A549 (cell line): ENCODE measurements around the gene OR2AT4. TPM values are rescaled to one million over a fixed set of nuclear protein-coding genes. Genes with fewer than 3 reads are reported as not detected.

ENCODE experiments used
- ATAC-seq, 2 experiments: fragments of 200-7000 bp in 1 of 2; fragments of >200 bp in 1 of 2; cut with Nextera tagmentation in 1 of 2; cut with Tn5 transposase in 1 of 2; 3 replicates each; pipeline versions ENCODE4 v1.8.0 to v1.9.1; 2018 to 2020; ENCODE audit warnings: mild to moderate bottlenecking in 1 of 2, moderate library complexity in 1 of 2
- CTCF ChIA-PET: fragments of 300-600 bp; sonication (Branson Sonifier 250); formaldehyde crosslinking; extraction: SDS; loops from one replicate; lab custom pipeline; 2021; ENCODE audit warnings: antibody characterized with exemption, inconsistent platforms; lab: Yijun Ruan, JAX
- POLR2A ChIA-PET: fragments of 350-600 bp; formaldehyde crosslinking; extraction: SDS; loops from one replicate; lab custom pipeline; 2021; ENCODE audit warnings: antibody characterized with exemption, inconsistent platforms; lab: Yijun Ruan, JAX
- DNase-seq, 2 experiments: peaks; one replicate each; pipeline versions ENCODE4 v3.0.0 to v3.0.0-alpha.2; 2011 to 2016; ENCODE audit warnings: low read depth in 1 of 2, low spot score in 1 of 2
- FAIRE-seq: peaks from 2 replicates; lab custom pipeline; 2011; peaks lifted over from hg19 to GRCh38; lab: Jason Lieb, UNC
- H3K27ac ChIP-seq, 2 experiments: fragments of >200 bp; sonication (Bioruptor Twin); formaldehyde crosslinking; 3 replicates each; pipeline ENCODE4 v1.5.1; 2016 to 2017
- H3K4me1 ChIP-seq: fragments of >200 bp; sonication (Bioruptor Twin); formaldehyde crosslinking; 3 replicates; pipeline ENCODE4 v1.6.1; 2016
- H3K4me2 ChIP-seq: fragments of >200 bp; sonication (Bioruptor Twin); formaldehyde crosslinking; 3 replicates; pipeline ENCODE4 v1.6.1; 2016
- H3K4me3 ChIP-seq: fragments of >200 bp; sonication (Bioruptor Twin); formaldehyde crosslinking; 3 replicates; pipeline ENCODE4 v1.5.1; 2016
- H3K9me3 ChIP-seq: fragments of >200 bp; sonication (Bioruptor Twin); formaldehyde crosslinking; 3 replicates; pipeline ENCODE4 v1.6.1; 2016
- BHLHE40 ChIP-seq: IDR thresholded peaks from 2 replicates; pipeline ENCODE4 v1.6.1; 2012; ENCODE audit warnings: low read depth, low read length, inconsistent platforms
- CBX2 ChIP-seq: fragments of 200-600 bp; sonication (generic); IDR thresholded peaks from 2 replicates; pipeline ENCODE4 v1.6.1; 2016; ENCODE audit warnings: low read depth, mild to moderate bottlenecking, borderline replicate concordance
- CHD2 ChIP-seq: fragments of 150-350 bp; IDR thresholded peaks from 2 replicates; pipeline ENCODE4 v1.6.1; 2014; ENCODE audit warnings: low read length; ENCODE audit not compliant: partially characterized antibody
- CHD4 ChIP-seq: fragments of 200-600 bp; sonication (generic); IDR thresholded peaks from 2 replicates; pipeline ENCODE4 v1.6.1; 2016; ENCODE audit warnings: antibody characterized with exemption, mild to moderate bottlenecking, borderline replicate concordance
- E2F6 ChIP-seq: IDR thresholded peaks from 2 replicates; pipeline ENCODE4 v1.6.1; 2012; ENCODE audit warnings: low read depth, borderline replicate concordance
- EHMT2 ChIP-seq: fragments of 200-600 bp; sonication (generic); IDR thresholded peaks from 2 replicates; pipeline ENCODE4 v1.6.1; 2016; ENCODE audit warnings: antibody characterized with exemption, low read depth, mild to moderate bottlenecking, moderate library complexity
- FOSL2 ChIP-seq, 2 experiments: fragments of 450-650 bp in 1 of 2; fragments of >200 bp in 1 of 2; sonication (Bioruptor Twin) in 1 of 2; formaldehyde crosslinking; IDR thresholded peaks; 2 replicates each; pipeline versions ENCODE4 v1.5.0 to v1.6.1; 2016 to 2020; ENCODE audit warnings: mild to moderate bottlenecking in 1 of 2, moderate library complexity in 1 of 2
- HDAC2 ChIP-seq: fragments of 200-600 bp; sonication (generic); IDR thresholded peaks from 2 replicates; pipeline ENCODE4 v1.6.1; 2016
- HOXA7 ChIP-seq: fragments of 250-450 bp; sonication (Bioruptor Pico); IDR thresholded peaks from 2 replicates; pipeline ENCODE4 v1.5.0; 2020; ENCODE audit warnings: mild to moderate bottlenecking, moderate library complexity
- JUN ChIP-seq, 2 experiments: fragments of >200 bp; sonication (Bioruptor Twin); formaldehyde crosslinking; IDR thresholded peaks; 2 replicates in 1 of 2; 3 replicates in 1 of 2; pipeline ENCODE4 v1.6.1; 2016 to 2017
- MAFK ChIP-seq: fragments of 450-650 bp; IDR thresholded peaks from 2 replicates; pipeline ENCODE4 v1.6.1; 2014; ENCODE audit not compliant: partially characterized antibody
- MAZ ChIP-seq: fragments of 150-350 bp; IDR thresholded peaks from 2 replicates; pipeline ENCODE4 v1.6.1; 2014; ENCODE audit warnings: antibody characterized with exemption, low read depth, low read length, borderline replicate concordance
- NFE2L2 ChIP-seq: fragments of 150-350 bp; conservative IDR thresholded peaks from 2 replicates; pipeline ENCODE4 v1.6.1; 2014; ENCODE audit warnings: low read length
- NR3C1 ChIP-seq: fragments of >200 bp; sonication (Bioruptor Twin); formaldehyde crosslinking; IDR thresholded peaks from 3 replicates; pipeline ENCODE4 v1.6.1; 2017
- POLR2A ChIP-seq: IDR thresholded peaks from 2 replicates; pipeline ENCODE4 v1.6.1; 2012; ENCODE audit warnings: mild to moderate bottlenecking, low read length
- POLR2AphosphoS2 ChIP-seq: conservative IDR thresholded peaks from 2 replicates; pipeline ENCODE4 v1.6.1; 2012; ENCODE audit warnings: low read length, improper control_type of control experiment, inconsistent platforms
- RAD21 ChIP-seq, 2 experiments: fragments of >200 bp in 1 of 2; sonication (Bioruptor Twin) in 1 of 2; formaldehyde crosslinking in 1 of 2; IDR thresholded peaks in 1 of 2; conservative IDR thresholded peaks in 1 of 2; 2 replicates in 1 of 2; 3 replicates in 1 of 2; pipeline ENCODE4 v1.6.1; 2012 to 2018; ENCODE audit warnings: inconsistent platforms in 1 of 2
- RARB ChIP-seq: fragments of 250-450 bp; sonication (Bioruptor Pico); IDR thresholded peaks from 2 replicates; pipeline ENCODE4 v1.8.0; 2021; ENCODE audit warnings: mild to moderate bottlenecking, moderate library complexity
- REST ChIP-seq: fragments of 200-600 bp; sonication (generic); IDR thresholded peaks from 2 replicates; pipeline ENCODE4 v1.6.1; 2016; ENCODE audit warnings: antibody characterized with exemption, mild to moderate bottlenecking, moderate library complexity
- SMC3 ChIP-seq: fragments of >200 bp; sonication (Bioruptor Twin); formaldehyde crosslinking; IDR thresholded peaks from 3 replicates; pipeline ENCODE4 v1.6.1; 2018; ENCODE audit warnings: inconsistent platforms
- SREBF2 ChIP-seq: fragments of 450-650 bp; IDR thresholded peaks from 2 replicates; pipeline ENCODE4 v1.6.1; 2014; ENCODE audit warnings: mild to moderate bottlenecking, moderate library complexity
- ZC3H11A ChIP-seq: fragments of 450-650 bp; IDR thresholded peaks from 2 replicates; pipeline ENCODE4 v1.6.1; 2014; ENCODE audit warnings: antibody characterized with exemption, mild to moderate bottlenecking
- ZNF302 ChIP-seq: fragments of 250-450 bp; sonication (Bioruptor Pico); IDR thresholded peaks from 2 replicates; pipeline ENCODE4 v1.9.0; 2021; ENCODE audit warnings: inconsistent platforms, mild to moderate bottlenecking, moderate library complexity
- WGBS: methylation state at CpG from one replicate; pipeline ENCODE4 v1.1.6; 2017; ENCODE audit errors: missing lambda C conversion rate; 5-methylcytosine and 5-hydroxymethylcytosine counted together
- polyA plus RNA-seq, 4 experiments: library from polyadenylated mRNA; depleted of rRNA in 3 of 4; stranded (reverse); fragments of >200 nt; fragmentation: RNase III in 1 of 4; extraction: RNeasy Plus Mini Kit Qiagen cat#74134 plus additional on column Dnase treatment in 1 of 4; gene quantifications; 2 replicates in 3 of 4; 3 replicates in 1 of 4; pipeline ENCODE4 v1.2.3, GENCODE V29; 2011 to 2017
- TF ChIP-seq, protein P1 (sequence below): fragments of 450-650 bp; IDR thresholded peaks from 2 replicates; pipeline ENCODE4 v1.6.1; 2014; ENCODE audit warnings: antibody characterized with exemption
- TF ChIP-seq, protein P2 (sequence below): IDR thresholded peaks from 2 replicates; pipeline ENCODE4 v1.6.1; 2012

The OR2AT4 gene
- polyA plus RNA-seq, 2 of the 4 experiments (the other 2 are of a cell fraction): 0.01 TPM; not detected in 1

DNA sequence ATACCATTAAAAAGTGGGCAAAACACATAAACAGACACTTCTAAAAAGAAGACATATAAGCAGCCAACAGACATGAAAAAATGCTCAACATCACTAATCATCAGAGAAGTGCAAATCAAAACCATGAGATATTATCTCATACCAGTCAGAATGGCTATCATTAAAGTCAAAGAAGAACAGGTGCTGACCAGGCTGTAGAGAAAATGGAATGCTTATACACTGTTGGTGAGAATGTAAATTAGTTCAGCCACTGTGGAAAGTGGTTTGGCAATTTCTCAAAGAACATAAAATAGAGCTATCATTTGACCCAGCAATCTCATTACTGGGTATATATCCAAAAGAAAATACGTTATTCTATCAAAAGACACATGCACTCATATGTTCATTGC, 13.5 kb downstream of the OR2AT4 start:
- Histone ChIP-seq H3K4me3 (no peak overlapping the region), H3K4me2 (no peak overlapping the region), H3K27ac (no peak overlapping the region), H3K4me1 (peaks cover 6% of the 10 kb centered on the region; the same call in 1 of the 3 replicates), H3K9me3 (no peaks in the 10 kb centered on the region)
- POLR2A ChIA-PET: no interaction called here
- ATAC-seq: no peak
- TF ChIP-seq RARB (CRISPR knock-in tag) (no peak), HOXA7 (CRISPR knock-in tag) (no peak), CHD4 (no peak), JUN (IDR thresholded peaks at IDR 0.05) (no peak), SMC3 (no peak), CBX2 (no peak), ZC3H11A (no peak), POLR2AphosphoS2 (no peak), POLR2A (no peak), FOSL2 (IDR thresholded peaks at IDR 0.05) (no peak), FOSL2 (CRISPR knock-in tag; IDR thresholded peaks at IDR 0.05) (no peak), E2F6 (no peak), REST (no peak), ZNF302 (CRISPR knock-in tag) (no peak), MAFK (no peak)
- TF ChIP-seq, protein P1, sequence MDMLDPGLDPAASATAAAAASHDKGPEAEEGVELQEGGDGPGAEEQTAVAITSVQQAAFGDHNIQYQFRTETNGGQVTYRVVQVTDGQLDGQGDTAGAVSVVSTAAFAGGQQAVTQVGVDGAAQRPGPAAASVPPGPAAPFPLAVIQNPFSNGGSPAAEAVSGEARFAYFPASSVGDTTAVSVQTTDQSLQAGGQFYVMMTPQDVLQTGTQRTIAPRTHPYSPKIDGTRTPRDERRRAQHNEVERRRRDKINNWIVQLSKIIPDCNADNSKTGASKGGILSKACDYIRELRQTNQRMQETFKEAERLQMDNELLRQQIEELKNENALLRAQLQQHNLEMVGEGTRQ: no peak
- 50% methylated on average over 1 of the region's 1 CpG for WGBS
- FAIRE-seq: no peak
- CTCF ChIA-PET: interaction anchor here (1.1 kb wide), 1 partner anchor 9 kb away, joined by 3 read pairs; no protein-coding TSS in a partner anchor
- DNase-seq: no peak

DNA sequence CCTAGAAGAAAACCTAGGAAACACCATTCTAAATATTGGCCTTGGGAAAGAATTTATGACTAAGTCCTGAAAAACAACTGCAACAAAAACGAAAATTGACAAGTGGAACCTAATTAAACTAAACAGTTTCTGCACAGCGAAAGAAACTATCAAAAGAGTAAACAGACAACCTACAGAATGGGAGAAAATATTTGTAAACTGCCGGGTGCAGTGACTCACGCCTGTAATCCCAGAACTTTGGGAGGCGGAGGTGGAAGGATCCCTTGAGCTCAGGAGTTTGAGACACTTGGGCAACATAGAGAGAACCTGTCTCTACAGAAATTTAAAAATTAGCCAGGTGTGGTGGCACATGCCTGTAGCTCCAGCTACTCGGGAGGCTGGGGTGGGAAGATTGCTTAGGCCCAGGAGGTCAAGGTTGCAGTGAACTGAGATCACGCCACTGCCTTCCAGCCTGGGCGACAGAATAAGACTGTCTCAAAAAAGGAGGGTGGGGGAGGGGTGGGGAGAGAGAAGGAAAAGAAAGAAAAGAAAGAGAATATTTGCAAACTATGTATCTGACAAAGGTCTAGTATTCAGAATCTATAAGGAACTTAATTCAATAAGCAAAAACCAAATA, 14.0 kb downstream of the OR2AT4 start:
- TF ChIP-seq, protein P2, sequence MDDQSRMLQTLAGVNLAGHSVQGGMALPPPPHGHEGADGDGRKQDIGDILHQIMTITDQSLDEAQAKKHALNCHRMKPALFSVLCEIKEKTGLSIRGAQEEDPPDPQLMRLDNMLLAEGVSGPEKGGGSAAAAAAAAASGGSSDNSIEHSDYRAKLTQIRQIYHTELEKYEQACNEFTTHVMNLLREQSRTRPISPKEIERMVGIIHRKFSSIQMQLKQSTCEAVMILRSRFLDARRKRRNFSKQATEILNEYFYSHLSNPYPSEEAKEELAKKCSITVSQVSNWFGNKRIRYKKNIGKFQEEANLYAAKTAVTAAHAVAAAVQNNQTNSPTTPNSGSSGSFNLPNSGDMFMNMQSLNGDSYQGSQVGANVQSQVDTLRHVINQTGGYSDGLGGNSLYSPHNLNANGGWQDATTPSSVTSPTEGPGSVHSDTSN: no peak
- TF ChIP-seq RAD21 (conservative IDR thresholded peaks at IDR 0.05 in 1 of 2, IDR thresholded peaks at IDR 0.05 in 1 of 2): no peak
- no peak for TF ChIP-seq REST
- TF ChIP-seq HDAC2: no peak
- no peak for TF ChIP-seq CHD2
- no peak for TF ChIP-seq SREBF2
- TF ChIP-seq ZC3H11A: no peak
- no peak for TF ChIP-seq CHD4
- no peak for TF ChIP-seq MAZ
- no peak for TF ChIP-seq NFE2L2
- TF ChIP-seq NR3C1: no peak
- no peak for TF ChIP-seq EHMT2
- TF ChIP-seq BHLHE40: no peak

More for the DNA sequence above, 14.0 kb downstream of the OR2AT4 start:
- H3K4me1 ChIP-seq: peaks cover 6% of the 10 kb centered on the region; the same call in 1 of the 3 replicates
- CTCF ChIA-PET: interaction anchor here (1.1 to 1.5 kb wide), 2 partner anchors 10 to 60 kb away, joined by 3 read pairs; no protein-coding TSS in a partner anchor
- peak overlapping the region; percentile 26; the same call in 1 of the 3 replicates for H3K4me2 ChIP-seq
- 36% methylated on average over 7 of the region's 8 CpGs for WGBS
- ATAC-seq (no peak), FAIRE-seq (no peak), DNase-seq (no peak)
- no peak overlapping the region for H3K27ac ChIP-seq
- H3K9me3 ChIP-seq: no peaks in the 10 kb centered on the region
- no peak overlapping the region for H3K4me3 ChIP-seq
- POLR2A ChIA-PET: no interaction called here
